Activated CD8-positive, alpha-beta memory T cell treated with anti-CD3 and anti-CD28 coated beads, Interleukin-2, amount 10 ng/mL, durations not matched to agents 7 days and 5 days (primary cell): ENCODE measurements around the gene TP53BP2. TPM values are rescaled to one million over a fixed set of nuclear protein-coding genes. Genes with fewer than 3 reads are reported as not detected.
"Not testable (repeated sequence)": the region's sequence is repeated elsewhere in the genome, so short reads cannot be mapped to it uniquely, and the experiment has no call there.

Experiments used
- ATAC-seq: fragments of 150-1000 bp; cut with Tn5 transposase; one replicate; pipeline ENCODE4 v1.10.0; 2021; ENCODE audit warnings: moderate library complexity
- CTCF ChIA-PET: fragments of 350-600 bp; sonication (Branson Sonifier 250); formaldehyde crosslinking; loops from one replicate; lab custom pipeline; 2021; ENCODE audit warnings: antibody characterized with exemption; lab: Charles Lee
- DNase-seq: peaks from one replicate; pipeline ENCODE4 v3.0.0-alpha.2; 2020
- H3K27ac Mint-ChIP-seq: one replicate; pipeline ENCODE4 v1.8.0; 2021; ENCODE audit warnings: mild to moderate bottlenecking, mixed read lengths
- H3K27me3 Mint-ChIP-seq: one replicate; pipeline ENCODE4 v1.8.0; 2021; ENCODE audit warnings: mixed read lengths
- H3K36me3 Mint-ChIP-seq: one replicate; pipeline ENCODE4 v1.8.0; 2021; ENCODE audit warnings: mild to moderate bottlenecking, mixed read lengths
- H3K4me1 Mint-ChIP-seq: one replicate; pipeline ENCODE4 v1.8.0; 2021; ENCODE audit warnings: mixed read lengths
- H3K4me3 Mint-ChIP-seq: one replicate; pipeline ENCODE4 v1.8.0; 2021; ENCODE audit warnings: mild to moderate bottlenecking, moderate library complexity, mixed read lengths
- H3K9me3 Mint-ChIP-seq: one replicate; pipeline ENCODE4 v1.8.0; 2022; ENCODE audit warnings: low read depth, mixed read lengths
- total RNA-seq, 2 experiments: library from RNA; stranded (reverse); gene quantifications; one replicate each; pipeline ENCODE4 v1.2.3, GENCODE V29; 2021

The TP53BP2 gene
- total RNA-seq, 2 experiments from 2014 or later, result 35.8 to 39.6 TPM

DNA sequence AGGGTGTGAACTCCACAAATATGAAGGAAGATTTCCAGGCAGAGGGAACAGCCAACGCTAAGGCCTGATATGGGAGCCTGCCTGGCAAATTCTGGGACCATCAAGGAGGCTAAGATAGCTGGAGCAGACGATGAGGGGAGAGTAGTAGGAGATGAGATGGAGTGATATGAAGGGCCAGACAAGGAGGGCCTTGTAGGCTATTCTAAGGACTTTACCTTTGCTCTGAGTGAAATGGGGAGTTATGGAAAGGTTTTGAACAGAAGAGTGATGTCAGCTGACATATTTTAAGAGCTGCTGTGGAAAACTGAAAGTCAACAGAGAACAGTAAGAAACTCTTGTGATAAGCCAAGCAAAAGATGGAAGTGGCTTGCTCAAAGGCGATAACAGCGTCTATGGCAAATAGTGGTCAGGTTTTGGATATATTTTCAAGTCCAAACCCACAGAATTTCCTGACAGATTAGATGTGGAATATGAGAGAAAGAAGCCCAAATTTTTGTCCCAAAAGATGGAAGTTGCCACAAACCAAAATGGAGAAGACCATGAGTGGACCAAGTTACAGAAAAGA lies 2.1 kb upstream of the TP53BP2 start:
- ATAC-seq (no peak), DNase-seq (no peak)
- Mint-ChIP-seq H3K4me1 (peaks cover 27% of the 10 kb centered on the region), H3K4me3 (no peak overlapping the region), H3K9me3 (peaks cover 4% of the 10 kb centered on the region), H3K36me3 (peaks cover 15% of the 10 kb centered on the region), H3K27ac (no peak overlapping the region), H3K27me3 (no peaks in the 10 kb centered on the region)
- CTCF ChIA-PET, result interaction anchor here (0.6 kb wide), 1 partner anchor 118 kb away, joined by 4 read pairs; no protein-coding TSS in a partner anchor

DNA sequence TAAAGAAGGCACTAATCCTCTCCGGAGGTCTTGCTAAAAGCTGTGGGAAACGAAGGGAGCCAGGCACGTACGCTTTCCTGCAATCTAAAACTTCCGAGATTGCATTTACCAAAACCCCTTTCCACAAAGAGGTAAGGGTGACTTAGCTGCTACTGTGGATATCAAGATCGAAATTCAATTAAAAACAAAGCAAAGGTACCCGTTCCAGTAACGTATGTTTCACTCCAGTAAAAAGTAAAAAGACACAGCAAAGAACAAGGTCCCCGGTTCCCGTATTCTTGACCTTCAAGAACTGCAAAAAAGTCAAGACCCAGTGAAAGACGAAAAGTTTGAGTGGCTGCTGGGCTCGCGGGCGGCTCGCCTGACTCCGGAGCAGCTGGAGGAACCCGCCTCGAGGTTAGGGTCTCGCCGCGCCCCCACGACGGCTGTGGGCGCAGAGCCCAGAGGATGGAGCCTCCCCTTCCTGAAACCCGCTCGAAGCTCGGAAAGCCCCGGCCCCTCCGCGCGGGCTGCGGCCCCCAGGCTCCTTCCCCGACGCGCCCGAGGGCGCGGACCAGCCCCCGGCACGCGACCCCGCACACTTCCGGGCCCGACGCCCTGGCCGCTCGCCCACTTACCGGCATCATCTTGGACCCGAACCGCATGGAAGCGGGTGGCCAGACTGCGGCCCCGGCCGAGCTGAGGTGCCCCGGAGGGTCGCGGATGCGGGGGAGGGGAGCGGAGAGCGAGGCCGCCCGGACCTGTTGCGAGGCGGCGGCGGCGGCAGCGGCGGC lies 524 bp downstream of the TP53BP2 start:
- H3K27me3 Mint-ChIP-seq, result no peaks in the 10 kb centered on the region
- CTCF ChIA-PET, result interaction anchor here (0.8 to 2.7 kb wide), 12 partner anchors 9 to 144 kb away, joined by 3 to 12 read pairs (median 4); no protein-coding TSS in a partner anchor
- peaks cover 4% of the 10 kb centered on the region for H3K9me3 Mint-ChIP-seq
- H3K4me1 Mint-ChIP-seq, result peaks cover 34% of the 10 kb centered on the region
- peak overlapping the region; percentile 99 for H3K27ac Mint-ChIP-seq
- H3K36me3 Mint-ChIP-seq, result peaks cover 15% of the 10 kb centered on the region
- ATAC-seq (peak; percentile 32), DNase-seq (peak; percentile 69)
- peak overlapping the region; percentile 99 for H3K4me3 Mint-ChIP-seq

DNA sequence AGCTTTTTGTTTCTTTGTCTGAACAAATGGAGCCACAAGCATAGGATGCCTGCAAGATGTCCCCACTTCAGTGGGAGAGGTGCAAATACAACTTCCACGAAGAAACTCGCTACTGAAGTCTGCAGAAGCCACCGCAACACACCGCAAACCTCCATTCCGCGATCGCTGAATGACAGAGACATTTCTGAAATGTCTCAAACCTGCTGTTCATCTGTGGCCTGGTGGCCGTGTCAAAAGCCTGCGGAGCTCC lies 1.0 kb downstream of the TP53BP2 start:
- Mint-ChIP-seq H3K27ac (peak overlapping the region; percentile 99), H3K9me3 (peaks cover under 1% of the 10 kb centered on the region), H3K27me3 (no peaks in the 10 kb centered on the region), H3K4me3 (peak overlapping the region; percentile 99), H3K4me1 (peaks cover 37% of the 10 kb centered on the region), H3K36me3 (peaks cover 11% of the 10 kb centered on the region)
- ATAC-seq (peak; percentile 31), DNase-seq (peak; percentile 90)
- CTCF ChIA-PET, result interaction anchor here (0.8 to 2.7 kb wide), 9 partner anchors 8 to 144 kb away, joined by 3 to 12 read pairs (median 3); no protein-coding TSS in a partner anchor

DNA sequence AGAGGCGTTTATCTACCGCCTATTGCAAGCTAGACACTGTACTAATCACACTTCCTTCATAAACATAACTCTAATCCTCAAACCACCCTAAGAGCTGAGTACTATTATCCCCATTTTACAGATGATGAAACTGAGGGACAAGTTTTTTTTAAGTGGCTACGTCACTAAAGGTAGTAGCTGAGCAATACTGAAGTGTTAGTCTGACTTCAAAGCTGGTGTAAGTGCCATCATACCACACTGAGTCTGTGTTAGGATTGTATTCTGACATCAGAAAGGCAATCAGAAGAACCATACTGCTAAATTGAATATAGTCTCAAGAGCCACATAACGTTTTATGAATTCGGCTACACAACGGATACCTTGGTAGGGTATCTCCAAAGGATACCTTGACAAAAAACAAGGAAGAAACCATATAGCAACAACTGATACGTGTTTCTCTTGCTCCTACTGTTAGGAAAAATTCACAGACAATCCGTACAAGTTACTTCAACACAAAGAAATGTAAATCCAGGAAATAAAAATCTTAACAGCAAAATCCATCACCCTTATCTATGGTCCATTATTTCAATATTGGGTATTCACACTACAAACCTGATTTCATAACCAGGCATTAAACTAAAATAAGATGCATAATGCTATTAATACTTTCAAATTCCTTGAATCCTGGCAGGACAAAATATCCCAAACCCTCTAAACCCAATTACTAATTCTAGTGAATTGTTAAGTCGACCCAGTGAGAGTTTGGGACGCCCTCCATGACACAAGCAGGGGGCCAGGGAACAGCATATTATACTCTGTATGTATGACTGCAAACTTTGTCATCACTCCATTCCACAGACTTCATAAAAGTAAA lies 1.6 kb downstream of the TP53BP2 start:
- H3K9me3 Mint-ChIP-seq, result no peaks in the 10 kb centered on the region
- peak overlapping the region; percentile 99 for H3K4me3 Mint-ChIP-seq
- peak overlapping the region; percentile 99 for H3K27ac Mint-ChIP-seq
- DNase-seq, result no peak
- H3K36me3 Mint-ChIP-seq, result peaks cover 8% of the 10 kb centered on the region
- H3K27me3 Mint-ChIP-seq, result no peaks in the 10 kb centered on the region
- CTCF ChIA-PET, result interaction anchor here (0.8 to 2.7 kb wide), 8 partner anchors 8 to 143 kb away, joined by 3 to 12 read pairs (median 3); no protein-coding TSS in a partner anchor
- peaks cover 36% of the 10 kb centered on the region for H3K4me1 Mint-ChIP-seq
- ATAC-seq, result peak; percentile 5

DNA sequence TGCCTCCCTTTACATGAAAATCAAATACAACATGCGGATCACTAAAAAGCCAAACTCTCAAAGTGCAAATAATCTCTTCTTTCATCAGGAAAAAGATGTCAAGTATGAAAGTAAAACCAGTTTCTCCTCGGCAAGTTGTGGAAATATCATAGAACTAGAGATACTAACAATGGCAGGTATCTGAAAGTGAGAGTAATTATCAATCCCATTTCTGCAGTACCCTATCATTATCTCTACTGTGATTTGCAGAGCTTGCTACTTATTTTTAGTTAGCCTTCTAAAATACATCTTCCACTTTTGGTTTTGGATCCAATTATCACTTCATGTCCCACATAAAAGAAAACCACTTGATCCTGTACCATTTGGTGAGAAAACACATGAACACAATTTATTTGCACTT lies 3.0 kb downstream of the TP53BP2 start:
- Mint-ChIP-seq H3K4me3 (peak overlapping the region; percentile 27), H3K36me3 (peaks cover 5% of the 10 kb centered on the region), H3K27ac (no peak overlapping the region), H3K4me1 (peaks cover 43% of the 10 kb centered on the region), H3K9me3 (no peaks in the 10 kb centered on the region), H3K27me3 (no peaks in the 10 kb centered on the region)
- DNase-seq (no peak), ATAC-seq (no peak)
- CTCF ChIA-PET, result interaction anchor here (1.6 to 2.2 kb wide), 3 partner anchors 10 to 115 kb away, joined by 3 to 5 read pairs (median 5); no protein-coding TSS in a partner anchor

DNA sequence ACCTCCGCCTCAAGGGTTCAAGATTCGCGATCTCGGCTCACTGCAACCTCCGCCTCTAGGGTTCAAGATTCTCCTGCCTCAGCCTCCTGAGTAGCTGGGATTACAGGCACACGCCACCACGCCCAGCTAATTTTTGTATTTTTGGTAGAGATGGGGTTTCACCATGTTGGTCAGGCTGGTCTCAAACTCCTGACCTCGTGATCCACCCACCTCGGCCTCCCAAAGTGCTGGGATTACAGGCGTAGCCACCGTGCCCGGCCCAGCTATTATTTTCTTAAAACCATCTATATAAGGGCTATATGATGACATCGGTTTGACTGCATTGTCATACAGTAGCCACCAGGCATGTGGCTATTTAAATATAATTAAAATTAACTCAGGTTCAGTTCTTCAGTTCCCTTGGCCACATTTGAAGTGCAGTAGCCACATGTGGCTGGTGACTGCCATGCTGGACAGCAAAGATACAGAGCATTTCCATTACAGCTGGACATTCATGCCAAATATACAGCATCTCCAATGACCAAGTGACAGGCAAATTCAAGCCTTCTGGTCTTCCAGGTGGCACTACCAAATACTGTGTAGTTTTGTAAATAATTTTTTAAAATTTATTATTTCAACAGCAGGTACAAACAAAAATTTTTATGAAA lies 3.6 kb downstream of the TP53BP2 start:
- peaks cover 41% of the 10 kb centered on the region for H3K4me1 Mint-ChIP-seq
- CTCF ChIA-PET, result interaction anchor here (1.2 to 2.2 kb wide), 4 partner anchors 9 to 114 kb away, joined by 3 to 5 read pairs (median 4); no protein-coding TSS in a partner anchor
- H3K36me3 Mint-ChIP-seq, ATAC-seq, DNase-seq, H3K27me3 Mint-ChIP-seq, H3K9me3 Mint-ChIP-seq, H3K4me3 Mint-ChIP-seq, H3K27ac Mint-ChIP-seq: not testable (repeated sequence)

DNA sequence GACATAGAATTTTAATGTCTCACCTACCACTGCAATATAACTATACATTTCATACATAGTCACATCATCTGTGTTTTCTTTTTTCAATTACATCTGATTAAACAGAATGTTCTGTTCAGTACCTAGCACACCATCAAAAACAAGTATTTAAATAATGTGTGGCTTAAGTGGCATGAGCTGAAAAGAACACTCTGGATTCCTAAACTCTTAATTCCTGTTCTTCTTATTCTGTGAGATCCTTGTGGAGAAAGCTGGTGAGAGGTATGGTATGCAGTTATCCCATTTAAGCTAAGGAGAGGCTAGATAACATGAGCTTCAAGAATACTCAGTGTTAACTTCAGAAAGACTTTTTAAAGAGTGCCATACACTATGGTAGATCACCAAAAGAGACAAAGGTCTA lies 5.5 kb downstream of the TP53BP2 start:
- no peaks in the 10 kb centered on the region for H3K9me3 Mint-ChIP-seq
- no peak overlapping the region for H3K4me3 Mint-ChIP-seq
- DNase-seq (no peak), ATAC-seq (no peak)
- H3K36me3 Mint-ChIP-seq, result peaks cover 3% of the 10 kb centered on the region
- H3K4me1 Mint-ChIP-seq, result peaks cover 36% of the 10 kb centered on the region
- peak overlapping the region; percentile 21 for H3K27ac Mint-ChIP-seq
- H3K27me3 Mint-ChIP-seq, result no peaks in the 10 kb centered on the region
- CTCF ChIA-PET, result interaction anchor here (2.2 kb wide), 1 partner anchor 7 kb away, joined by 5 read pairs; no protein-coding TSS in a partner anchor

DNA sequence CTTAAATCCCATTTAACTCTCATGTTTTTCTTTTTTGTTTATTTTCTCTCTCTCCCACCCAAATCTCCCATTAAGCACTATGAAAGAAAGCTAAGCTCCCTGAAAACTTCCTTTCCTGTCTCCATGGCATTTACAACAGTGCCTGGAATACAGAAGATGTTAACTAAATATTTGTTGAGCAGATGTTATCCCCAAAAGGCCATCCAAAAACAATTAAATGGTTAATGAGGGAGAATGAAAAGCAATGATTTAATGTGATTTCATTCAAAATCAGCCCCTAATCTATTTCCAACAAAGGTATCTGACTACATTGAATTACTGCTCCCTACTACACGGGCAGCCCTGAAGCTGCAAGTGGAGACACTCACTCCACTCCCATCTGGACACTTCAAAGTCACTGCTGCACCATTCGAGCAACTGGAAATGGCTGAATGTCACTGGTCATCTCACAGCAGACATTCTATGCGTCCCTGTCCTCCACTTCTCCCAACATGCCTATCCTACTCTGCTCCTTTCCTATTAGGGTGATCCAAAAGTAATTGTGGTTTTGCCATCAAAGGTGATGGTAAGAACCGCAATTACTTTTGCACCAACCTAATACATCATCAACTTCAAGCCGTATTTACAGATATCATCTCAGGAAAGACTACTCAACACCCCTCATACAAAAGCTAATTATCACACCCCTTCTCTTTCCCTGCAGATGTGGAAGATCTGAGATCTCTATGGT lies 7.5 kb downstream of the TP53BP2 start:
- no peak overlapping the region for H3K4me3 Mint-ChIP-seq

DNA sequence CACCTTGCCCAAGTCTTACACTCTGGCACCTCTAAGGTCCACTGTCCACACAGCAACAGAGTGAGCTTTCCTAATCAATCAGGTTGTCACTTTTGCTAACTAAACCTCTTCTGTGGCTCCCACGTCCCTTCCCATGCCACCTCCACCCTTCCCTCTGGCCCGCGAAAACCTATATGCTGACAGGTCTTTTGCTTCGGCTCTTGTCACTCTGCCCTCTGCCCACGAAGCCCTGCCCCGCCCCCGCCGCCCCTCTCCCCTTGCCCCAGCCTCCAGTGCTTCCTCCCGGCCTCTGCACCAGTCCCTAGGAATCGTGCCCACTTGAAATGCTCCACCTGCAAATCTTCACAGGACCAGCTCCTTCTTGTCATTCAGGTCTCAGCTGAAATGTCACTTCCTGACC lies 8.1 kb downstream of the TP53BP2 start:
- CTCF ChIA-PET, result interaction anchor here (1.4 to 2.8 kb wide), 3 partner anchors 8 to 88 kb away, joined by 3 to 12 read pairs (median 7); partner anchors contain the start of gene TP53BP2
- ATAC-seq (no peak), DNase-seq (no peak)
- H3K27me3 Mint-ChIP-seq, result no peaks in the 10 kb centered on the region
- H3K36me3 Mint-ChIP-seq, result peaks cover 2% of the 10 kb centered on the region
- H3K4me1 Mint-ChIP-seq, result peaks cover 25% of the 10 kb centered on the region
- no peak overlapping the region for H3K27ac Mint-ChIP-seq
- no peak overlapping the region for H3K4me3 Mint-ChIP-seq
- H3K9me3 Mint-ChIP-seq, result no peaks in the 10 kb centered on the region

More for the DNA sequence above, 7.5 kb downstream of the TP53BP2 start:
- no peak for DNase-seq
- Mint-ChIP-seq H3K9me3 (no peaks in the 10 kb centered on the region), H3K27ac (no peak overlapping the region), H3K36me3 (peaks cover 2% of the 10 kb centered on the region), H3K4me1 (peaks cover 27% of the 10 kb centered on the region), H3K27me3 (no peaks in the 10 kb centered on the region)
- CTCF ChIA-PET, result interaction anchor here (1.4 to 2.8 kb wide), 3 partner anchors 9 to 89 kb away, joined by 3 to 7 read pairs (median 3); no protein-coding TSS in a partner anchor
- ATAC-seq, result no peak

DNA sequence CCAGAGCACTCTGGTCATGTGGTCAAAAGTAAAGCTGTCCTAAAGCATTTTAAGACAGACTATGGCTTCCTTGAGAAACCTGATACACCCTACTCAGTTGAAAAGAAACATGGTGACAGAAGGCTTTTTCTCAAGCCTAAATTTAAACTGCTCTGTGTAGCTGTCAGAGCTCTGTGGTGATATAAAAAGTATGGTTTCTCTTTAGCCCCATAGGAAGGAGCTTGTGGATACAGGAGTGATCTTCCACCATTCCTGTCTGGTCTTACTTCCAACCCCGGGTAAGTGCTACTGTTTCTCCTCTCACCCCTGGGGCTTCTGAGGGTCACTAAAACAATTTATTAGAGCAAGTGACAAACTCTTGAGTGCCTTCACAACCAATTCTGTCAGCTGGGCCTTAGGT lies 8.5 kb downstream of the TP53BP2 start:
- H3K4me3 Mint-ChIP-seq, result no peak overlapping the region
- ATAC-seq, result no peak
- no peak overlapping the region for H3K27ac Mint-ChIP-seq

DNA sequence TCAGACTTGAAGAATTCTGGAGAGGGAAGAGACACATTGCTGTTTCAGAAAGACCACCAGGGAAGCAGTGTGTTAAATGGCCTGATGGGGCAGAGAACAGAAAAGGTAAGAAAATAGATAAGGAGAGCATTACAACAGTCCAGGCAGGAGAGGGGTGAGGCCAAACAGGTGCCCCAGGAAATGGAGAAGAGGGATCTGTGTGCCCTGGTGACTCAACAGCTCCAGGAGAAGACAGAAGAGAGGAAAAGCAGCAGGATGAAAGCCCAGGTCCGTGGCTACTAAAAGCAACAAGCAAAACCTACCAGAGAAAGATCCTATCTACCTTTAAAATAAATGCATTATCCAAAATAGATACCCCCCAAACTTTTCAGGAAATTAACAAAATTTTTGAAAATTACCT lies 9.2 kb downstream of the TP53BP2 start:
- Mint-ChIP-seq H3K9me3 (no peaks in the 10 kb centered on the region), H3K27me3 (no peaks in the 10 kb centered on the region), H3K36me3 (peaks cover 2% of the 10 kb centered on the region), H3K4me1 (peaks cover 32% of the 10 kb centered on the region), H3K4me3 (no peak overlapping the region), H3K27ac (no peak overlapping the region)
- DNase-seq, result no peak
- ATAC-seq, result no peak
- CTCF ChIA-PET, result interaction anchor here (1.4 to 2.8 kb wide), 3 partner anchors 9 to 87 kb away, joined by 3 to 12 read pairs (median 7); partner anchors contain the start of gene TP53BP2

More for the DNA sequence above, 8.5 kb downstream of the TP53BP2 start:
- CTCF ChIA-PET, result interaction anchor here (1.4 to 2.8 kb wide), 3 partner anchors 8 to 88 kb away, joined by 3 to 12 read pairs (median 7); partner anchors contain the start of gene TP53BP2
- Mint-ChIP-seq H3K36me3 (peaks cover 2% of the 10 kb centered on the region), H3K27me3 (no peaks in the 10 kb centered on the region), H3K9me3 (no peaks in the 10 kb centered on the region), H3K4me1 (peaks cover 27% of the 10 kb centered on the region)
- DNase-seq, result no peak

DNA sequence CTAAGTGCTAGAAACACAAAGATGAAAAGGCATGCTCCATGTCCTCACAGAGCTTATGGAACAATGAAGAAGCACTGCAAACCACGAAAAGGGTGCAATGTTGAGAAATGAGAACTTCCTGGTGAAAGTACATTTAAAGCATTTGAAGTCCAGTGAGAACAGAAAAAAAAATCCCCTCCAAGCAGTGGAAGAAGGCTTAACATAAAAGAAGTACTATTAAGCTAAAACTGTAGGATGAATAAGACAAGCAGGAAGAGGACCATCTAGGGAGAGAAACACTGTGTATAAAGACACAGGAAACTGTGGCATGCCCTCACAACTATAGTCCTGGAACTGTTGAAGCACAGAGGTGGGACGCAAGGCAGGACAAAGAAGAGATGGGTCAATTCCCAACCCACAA lies 10.0 kb downstream of the TP53BP2 start:
- DNase-seq, result no peak
- H3K4me3 Mint-ChIP-seq, result no peak overlapping the region
- no peaks in the 10 kb centered on the region for H3K27me3 Mint-ChIP-seq
- CTCF ChIA-PET, result interaction anchor here (2.2 kb wide), 1 partner anchor 10 kb away, joined by 12 read pairs; the partner anchor contains the start of gene TP53BP2
- peaks cover 34% of the 10 kb centered on the region for H3K4me1 Mint-ChIP-seq
- H3K9me3 Mint-ChIP-seq, result no peaks in the 10 kb centered on the region
- peak; percentile 28 for ATAC-seq
- H3K27ac Mint-ChIP-seq, result no peak overlapping the region
- H3K36me3 Mint-ChIP-seq, result peaks cover 2% of the 10 kb centered on the region
